Astrocyte (in vitro differentiated cells and primary cell): ENCODE measurements around the gene TRIL.

Experiments used
- EZH2 ChIP-seq: IDR thresholded peaks from 2 replicates; pipeline ENCODE4 v1.6.1; 2012; ENCODE audit warnings: mild to moderate bottlenecking, low read length, inconsistent platforms; ENCODE audit not compliant: insufficient read depth
- TF ChIP-seq, protein P1 (sequence below): IDR thresholded peaks from 2 replicates; pipeline ENCODE4 v1.5.1; 2011; ENCODE audit warnings: low read depth, mild to moderate bottlenecking, inconsistent platforms, low read length, moderate library complexity; ENCODE audit not compliant: insufficient read depth

DNA sequence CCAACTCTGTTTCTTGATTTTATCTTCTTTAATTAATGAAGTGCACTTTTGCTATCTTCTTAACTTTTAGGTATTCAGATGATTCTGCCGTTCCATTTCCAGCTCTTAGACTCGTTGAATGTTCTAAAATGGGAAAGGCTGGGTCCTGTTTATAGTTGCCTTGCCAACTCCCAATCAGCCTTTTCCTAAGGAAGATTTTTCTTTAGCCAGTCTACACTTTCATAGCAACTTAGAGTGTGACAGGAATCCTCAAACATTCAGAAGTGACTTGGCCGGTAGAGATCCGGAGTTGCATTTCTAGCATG, 23.0 kb upstream of the TRIL start:
- TF ChIP-seq, protein P1, sequence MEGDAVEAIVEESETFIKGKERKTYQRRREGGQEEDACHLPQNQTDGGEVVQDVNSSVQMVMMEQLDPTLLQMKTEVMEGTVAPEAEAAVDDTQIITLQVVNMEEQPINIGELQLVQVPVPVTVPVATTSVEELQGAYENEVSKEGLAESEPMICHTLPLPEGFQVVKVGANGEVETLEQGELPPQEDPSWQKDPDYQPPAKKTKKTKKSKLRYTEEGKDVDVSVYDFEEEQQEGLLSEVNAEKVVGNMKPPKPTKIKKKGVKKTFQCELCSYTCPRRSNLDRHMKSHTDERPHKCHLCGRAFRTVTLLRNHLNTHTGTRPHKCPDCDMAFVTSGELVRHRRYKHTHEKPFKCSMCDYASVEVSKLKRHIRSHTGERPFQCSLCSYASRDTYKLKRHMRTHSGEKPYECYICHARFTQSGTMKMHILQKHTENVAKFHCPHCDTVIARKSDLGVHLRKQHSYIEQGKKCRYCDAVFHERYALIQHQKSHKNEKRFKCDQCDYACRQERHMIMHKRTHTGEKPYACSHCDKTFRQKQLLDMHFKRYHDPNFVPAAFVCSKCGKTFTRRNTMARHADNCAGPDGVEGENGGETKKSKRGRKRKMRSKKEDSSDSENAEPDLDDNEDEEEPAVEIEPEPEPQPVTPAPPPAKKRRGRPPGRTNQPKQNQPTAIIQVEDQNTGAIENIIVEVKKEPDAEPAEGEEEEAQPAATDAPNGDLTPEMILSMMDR, result no peak
- no peak for TF ChIP-seq EZH2
